ENCODE results near the gene ZNF554.

The ZNF554 gene

DNA sequence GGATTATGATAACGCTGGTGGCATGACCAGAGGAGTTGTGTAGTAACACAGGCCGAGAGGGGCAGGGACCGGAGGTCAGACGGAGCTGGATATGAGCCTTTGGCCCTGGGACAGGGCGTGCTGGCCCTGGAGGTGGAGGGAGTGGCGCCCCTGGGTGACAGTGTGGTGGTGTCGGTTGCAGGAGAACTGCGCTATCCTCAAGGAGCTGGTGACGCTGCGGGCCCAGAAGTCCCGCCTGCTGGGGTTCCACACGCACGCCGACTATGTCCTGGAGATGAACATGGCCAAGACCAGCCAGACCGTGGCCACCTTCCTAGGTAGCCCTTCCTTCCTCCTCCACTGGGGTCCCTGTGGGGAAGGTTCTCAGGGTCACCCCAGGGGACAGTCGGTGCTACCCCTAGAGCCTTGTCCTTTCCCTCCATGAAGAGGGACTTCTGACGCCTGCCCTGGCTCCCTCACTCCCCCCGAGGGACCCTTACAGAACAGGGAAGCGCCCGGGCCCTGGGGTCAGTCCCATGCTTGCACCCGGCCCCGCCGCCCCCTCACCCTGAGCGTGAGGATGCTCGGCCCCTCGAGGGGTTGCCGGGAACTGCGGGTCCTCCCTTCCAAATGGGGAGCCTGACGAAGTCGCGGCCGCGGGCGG, 12.8 kb upstream of the ZNF554 start:
- Histone ChIP-seq H4K20me1 (ENCODE audit: control insufficient read depth, insufficient read depth, low read depth, low read length) (no peaks in the 10 kb centered on the region), H3K4me2 (ENCODE audit: low read length) (no peak overlapping the region), H3F3A (ENCODE audit: control insufficient read depth, insufficient read depth) (no peaks in the 10 kb centered on the region), H3K79me2 (ENCODE audit: control insufficient read depth, low read length) (peaks cover 5% of the 10 kb centered on the region; the same call in 1 of the 2 replicates), H3K4me3 (ENCODE audit: low read length) (no peak overlapping the region), H3K36me3 (ENCODE audit: control insufficient read depth, low read length) (peaks cover 86% of the 10 kb centered on the region), H3K27ac (ENCODE audit: low read depth, low read length) (no peak overlapping the region), H3K9me2 (replicated peaks; ENCODE audit: control insufficient read depth, low read length) (no peaks in the 10 kb centered on the region), H3K27me3 (ENCODE audit: control insufficient read depth, low read length) (no peaks in the 10 kb centered on the region), H3K9me3 (ENCODE audit: control insufficient read depth, insufficient read depth, low read length) (no peaks in the 10 kb centered on the region), H3K4me1 (ENCODE audit: control insufficient read depth, low read length) (no peaks in the 10 kb centered on the region)
- TF ChIP-seq, protein P1, sequence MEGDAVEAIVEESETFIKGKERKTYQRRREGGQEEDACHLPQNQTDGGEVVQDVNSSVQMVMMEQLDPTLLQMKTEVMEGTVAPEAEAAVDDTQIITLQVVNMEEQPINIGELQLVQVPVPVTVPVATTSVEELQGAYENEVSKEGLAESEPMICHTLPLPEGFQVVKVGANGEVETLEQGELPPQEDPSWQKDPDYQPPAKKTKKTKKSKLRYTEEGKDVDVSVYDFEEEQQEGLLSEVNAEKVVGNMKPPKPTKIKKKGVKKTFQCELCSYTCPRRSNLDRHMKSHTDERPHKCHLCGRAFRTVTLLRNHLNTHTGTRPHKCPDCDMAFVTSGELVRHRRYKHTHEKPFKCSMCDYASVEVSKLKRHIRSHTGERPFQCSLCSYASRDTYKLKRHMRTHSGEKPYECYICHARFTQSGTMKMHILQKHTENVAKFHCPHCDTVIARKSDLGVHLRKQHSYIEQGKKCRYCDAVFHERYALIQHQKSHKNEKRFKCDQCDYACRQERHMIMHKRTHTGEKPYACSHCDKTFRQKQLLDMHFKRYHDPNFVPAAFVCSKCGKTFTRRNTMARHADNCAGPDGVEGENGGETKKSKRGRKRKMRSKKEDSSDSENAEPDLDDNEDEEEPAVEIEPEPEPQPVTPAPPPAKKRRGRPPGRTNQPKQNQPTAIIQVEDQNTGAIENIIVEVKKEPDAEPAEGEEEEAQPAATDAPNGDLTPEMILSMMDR (IDR thresholded peaks at IDR 0.05; ENCODE audit: low read depth, low read length, poor library complexity, severe bottlenecking): no peak
- TF ChIP-seq EZH2phosphoT487 (IDR thresholded peaks at IDR 0.05; ENCODE audit: borderline replicate concordance, low read length): no peak

DNA sequence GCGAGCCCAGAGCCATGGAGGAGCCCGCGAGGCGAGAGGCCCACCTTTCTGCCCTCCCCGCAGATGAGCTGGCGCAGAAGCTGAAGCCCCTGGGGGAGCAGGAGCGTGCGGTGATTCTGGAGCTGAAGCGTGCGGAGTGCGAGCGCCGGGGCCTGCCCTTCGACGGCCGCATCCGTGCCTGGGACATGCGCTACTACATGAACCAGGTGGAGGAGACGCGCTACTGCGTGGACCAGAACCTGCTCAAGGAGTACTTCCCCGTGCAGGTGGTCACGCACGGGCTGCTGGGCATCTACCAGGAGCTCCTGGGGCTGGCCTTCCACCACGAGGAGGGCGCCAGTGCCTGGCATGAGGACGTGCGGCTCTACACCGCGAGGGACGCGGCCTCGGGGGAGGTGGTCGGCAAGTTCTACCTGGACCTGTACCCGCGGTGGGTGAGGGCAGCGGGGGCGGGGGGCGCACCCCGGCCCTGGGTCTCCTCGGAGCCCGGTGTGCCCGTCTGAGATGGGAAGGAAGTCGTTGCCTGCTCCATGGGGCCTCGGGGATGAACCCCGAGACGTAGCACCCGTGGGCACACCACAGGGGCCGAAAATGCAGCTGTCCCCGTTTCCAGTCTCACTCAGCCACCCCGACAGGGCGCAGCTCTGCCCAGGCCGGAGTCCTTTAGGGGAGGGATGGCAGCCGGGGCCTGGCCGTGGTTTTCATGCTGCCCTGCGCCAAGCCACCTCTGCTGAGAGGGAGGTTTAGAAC, 12.1 kb upstream of the ZNF554 start:
- no peak overlapping the region for H3K4me2 ChIP-seq (ENCODE audit: low read length)
- TF ChIP-seq EZH2phosphoT487 (IDR thresholded peaks at IDR 0.05; ENCODE audit: borderline replicate concordance, low read length): no peak
- TF ChIP-seq, protein P1 (IDR thresholded peaks at IDR 0.05; ENCODE audit: low read depth, low read length, poor library complexity, severe bottlenecking): no peak
- no peaks in the 10 kb centered on the region for H3K9me3 ChIP-seq (ENCODE audit: control insufficient read depth, insufficient read depth, low read length)
- H3K4me1 ChIP-seq (ENCODE audit: control insufficient read depth, low read length): no peaks in the 10 kb centered on the region
- H3K36me3 ChIP-seq (ENCODE audit: control insufficient read depth, low read length): peaks cover 85% of the 10 kb centered on the region
- no peaks in the 10 kb centered on the region for H3K27me3 ChIP-seq (ENCODE audit: control insufficient read depth, low read length)
- H3K79me2 ChIP-seq (ENCODE audit: control insufficient read depth, low read length): 0 out of 2 replicates have a peak, but pooled peaks cover 3% of the 10 kb centered on the region
- H3F3A ChIP-seq (ENCODE audit: control insufficient read depth, insufficient read depth): no peaks in the 10 kb centered on the region
- no peak overlapping the region for H3K27ac ChIP-seq (ENCODE audit: low read depth, low read length)
- no peaks in the 10 kb centered on the region for H4K20me1 ChIP-seq (ENCODE audit: control insufficient read depth, insufficient read depth, low read depth, low read length)
- no peaks in the 10 kb centered on the region for H3K9me2 ChIP-seq (replicated peaks; ENCODE audit: control insufficient read depth, low read length)
- H3K4me3 ChIP-seq (ENCODE audit: low read length): no peak overlapping the region

DNA sequence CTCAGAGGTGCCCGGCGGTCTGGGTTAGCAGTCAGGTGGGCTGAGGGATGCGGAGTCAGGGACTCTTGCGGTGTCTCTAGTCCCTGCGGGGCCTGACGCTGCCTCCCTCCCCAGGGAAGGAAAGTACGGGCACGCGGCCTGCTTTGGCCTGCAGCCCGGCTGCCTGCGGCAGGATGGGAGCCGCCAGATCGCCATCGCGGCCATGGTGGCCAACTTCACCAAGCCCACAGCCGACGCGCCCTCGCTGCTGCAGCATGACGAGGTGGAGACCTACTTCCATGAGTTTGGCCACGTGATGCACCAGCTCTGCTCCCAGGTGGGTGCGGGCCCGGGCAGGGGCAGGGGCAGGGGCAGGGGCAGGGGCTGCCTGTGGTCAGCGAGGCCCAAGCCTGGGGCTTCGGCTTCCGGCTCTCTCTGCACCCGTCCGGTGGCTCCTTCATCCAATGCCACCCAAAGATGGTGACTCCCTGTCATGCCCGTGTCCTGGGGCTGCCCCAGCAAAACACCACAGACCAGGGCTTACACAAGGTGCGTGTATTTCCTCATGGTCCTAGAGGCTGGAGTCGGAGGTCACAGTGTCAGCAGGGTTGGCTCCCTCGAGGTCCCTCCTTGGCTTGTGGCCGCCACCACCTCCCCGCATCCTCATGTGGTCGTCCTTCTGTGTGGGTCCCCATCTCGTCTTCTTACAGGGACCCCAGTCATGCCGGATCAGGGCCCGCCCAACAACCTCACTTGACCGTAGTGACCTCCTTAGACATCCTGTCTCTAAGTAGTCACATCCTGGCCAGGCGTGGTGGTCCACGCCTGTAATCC, 11.3 kb upstream of the ZNF554 start:
- Histone ChIP-seq H4K20me1 (ENCODE audit: control insufficient read depth, insufficient read depth, low read depth, low read length) (no peaks in the 10 kb centered on the region), H3K36me3 (ENCODE audit: control insufficient read depth, low read length) (peaks cover 85% of the 10 kb centered on the region), H3K9me2 (replicated peaks; ENCODE audit: control insufficient read depth, low read length) (no peaks in the 10 kb centered on the region), H3K4me1 (ENCODE audit: control insufficient read depth, low read length) (no peaks in the 10 kb centered on the region), H3F3A (ENCODE audit: control insufficient read depth, insufficient read depth) (no peaks in the 10 kb centered on the region), H3K9me3 (ENCODE audit: control insufficient read depth, insufficient read depth, low read length) (no peaks in the 10 kb centered on the region), H3K27me3 (ENCODE audit: control insufficient read depth, low read length) (no peaks in the 10 kb centered on the region), H3K79me2 (ENCODE audit: control insufficient read depth, low read length) (no peaks in the 10 kb centered on the region), H3K4me3 (ENCODE audit: low read length) (no peak overlapping the region), H3K27ac (ENCODE audit: low read depth, low read length) (no peak overlapping the region), H3K4me2 (ENCODE audit: low read length) (no peak overlapping the region)
- TF ChIP-seq, protein P1 (IDR thresholded peaks at IDR 0.05; ENCODE audit: low read depth, low read length, poor library complexity, severe bottlenecking): no peak
- no peak for TF ChIP-seq EZH2phosphoT487 (IDR thresholded peaks at IDR 0.05; ENCODE audit: borderline replicate concordance, low read length)

Measured in DOHH2 (cell line).